ENCODE results near the gene PRAMEF12.
"Not testable (repeated sequence)": the region's sequence is repeated elsewhere in the genome, so short reads cannot be mapped to it uniquely, and the experiment has no call there.

Gene PRAMEF12

DNA sequence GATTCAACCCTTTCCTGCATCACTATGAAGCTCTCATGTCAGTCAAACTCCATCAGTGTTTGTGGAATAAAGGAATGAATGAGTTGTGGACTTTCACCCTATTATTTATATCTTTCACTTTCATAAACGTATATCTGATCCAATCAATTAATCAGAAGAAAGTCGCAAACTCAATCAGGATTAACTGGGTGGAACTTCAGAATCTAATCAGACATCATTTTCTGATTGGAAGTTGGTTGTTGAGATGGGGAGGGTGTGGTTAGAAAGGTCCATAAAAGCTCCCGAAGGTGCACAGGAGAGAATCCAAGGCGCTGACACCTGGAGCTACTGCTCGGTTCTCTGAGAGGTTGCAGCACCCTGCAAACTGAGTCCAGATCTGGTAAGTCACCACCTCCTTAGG is at the start of gene PRAMEF12:
Gene PRAMEF12 (plus strand): TSS at position 301 of the 400 bp plus-strand sequence. CDS start 1,130 bp downstream, outside the sequence.
- DNase-seq (ENCODE audit: low read depth): no peak

GRCh38 chr1:12728391-12728790 is 45.1 kb upstream of the PRAMEF12 start:
- DNase-seq (ENCODE audit: low read depth): no peak

DNA sequence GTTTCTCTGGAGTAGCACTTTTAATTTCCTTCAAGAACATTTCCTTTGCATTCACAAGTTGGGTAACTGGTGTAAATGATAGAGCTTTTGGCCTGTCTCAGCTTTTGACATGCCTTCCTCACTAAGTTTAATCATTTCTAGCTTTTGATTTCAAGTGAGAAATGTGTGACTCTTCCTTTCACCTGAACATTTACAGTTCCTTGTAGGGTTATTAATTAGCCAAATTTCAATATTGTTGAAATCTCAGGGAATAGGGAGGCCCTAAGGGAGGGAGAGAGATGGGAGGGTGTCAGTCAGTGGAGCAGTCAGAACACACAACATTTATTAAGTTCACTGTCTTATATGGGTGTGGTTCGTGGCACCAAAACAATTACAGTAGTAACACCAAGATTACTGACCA is 43.4 kb upstream of the PRAMEF12 start:
- DNase-seq (ENCODE audit: low read depth): no peak

DNA sequence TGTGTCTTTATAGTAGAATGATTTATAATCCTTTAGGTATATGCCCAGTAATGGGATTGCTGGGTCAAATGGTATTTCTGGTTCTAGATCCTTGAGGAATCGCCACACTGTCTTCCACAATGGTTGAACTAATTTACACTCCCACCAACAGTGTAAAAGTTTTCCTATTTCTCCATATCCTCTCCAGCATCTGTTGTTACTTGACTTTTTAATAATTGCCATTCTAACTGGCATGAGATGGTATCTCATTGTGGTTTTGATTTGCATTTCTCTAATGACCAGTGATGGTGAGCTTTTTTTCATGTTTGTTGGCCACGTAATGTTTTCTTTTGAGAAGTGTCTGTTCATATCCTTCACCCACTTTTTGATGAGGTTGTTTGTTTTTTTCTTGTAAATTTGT is 42.5 kb upstream of the PRAMEF12 start:
- not testable (repeated sequence) for DNase-seq (ENCODE audit: low read depth)

DNA sequence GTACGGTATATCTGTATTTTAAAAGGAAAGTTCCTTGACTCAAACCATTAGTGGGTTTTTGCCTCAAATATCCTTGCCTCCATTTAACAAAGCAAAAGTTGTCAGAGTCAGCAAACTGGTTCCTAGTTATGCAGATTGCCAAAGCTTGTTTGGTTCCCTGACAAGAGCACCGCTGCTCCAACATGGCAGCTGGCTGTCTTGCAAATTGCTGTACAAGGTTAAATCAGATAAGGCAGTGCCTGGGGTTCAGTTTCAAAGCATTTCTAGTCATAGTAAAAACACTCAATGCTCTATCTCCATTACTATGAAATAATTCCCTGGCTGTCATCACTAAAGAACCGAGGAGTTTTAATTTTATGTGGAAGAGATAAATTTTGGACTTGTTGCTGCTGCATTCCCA is 38.9 kb upstream of the PRAMEF12 start:
- no peak for DNase-seq (ENCODE audit: low read depth)

GRCh38 chr1:12738934-12739333 is 34.6 kb upstream of the PRAMEF12 start:
- DNase-seq (ENCODE audit: low read depth): no peak

GRCh38 chr1:12739613-12740012 is 33.9 kb upstream of the PRAMEF12 start:
- no peak for DNase-seq (ENCODE audit: low read depth)

DNA sequence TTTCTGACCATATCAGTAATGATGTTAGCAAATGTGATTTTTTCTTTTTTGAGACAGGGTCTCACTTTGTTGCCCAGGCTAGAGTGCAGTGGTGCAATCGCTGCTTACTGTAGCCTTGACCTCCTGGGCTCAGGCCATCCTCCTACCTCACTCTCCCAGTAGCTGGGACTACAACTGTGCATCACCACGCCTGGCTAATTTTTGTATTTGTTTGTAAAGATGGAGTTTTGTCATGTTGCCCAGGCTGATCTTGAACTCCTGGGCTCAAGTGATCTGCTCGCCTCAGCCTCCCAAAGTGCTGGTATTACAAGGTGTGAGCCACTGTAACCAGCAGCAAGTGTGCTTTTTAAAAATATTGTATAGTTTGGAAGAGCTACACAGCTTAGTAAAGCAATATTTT is 31.6 kb upstream of the PRAMEF12 start:
- no peak for DNase-seq (ENCODE audit: low read depth)

DNA sequence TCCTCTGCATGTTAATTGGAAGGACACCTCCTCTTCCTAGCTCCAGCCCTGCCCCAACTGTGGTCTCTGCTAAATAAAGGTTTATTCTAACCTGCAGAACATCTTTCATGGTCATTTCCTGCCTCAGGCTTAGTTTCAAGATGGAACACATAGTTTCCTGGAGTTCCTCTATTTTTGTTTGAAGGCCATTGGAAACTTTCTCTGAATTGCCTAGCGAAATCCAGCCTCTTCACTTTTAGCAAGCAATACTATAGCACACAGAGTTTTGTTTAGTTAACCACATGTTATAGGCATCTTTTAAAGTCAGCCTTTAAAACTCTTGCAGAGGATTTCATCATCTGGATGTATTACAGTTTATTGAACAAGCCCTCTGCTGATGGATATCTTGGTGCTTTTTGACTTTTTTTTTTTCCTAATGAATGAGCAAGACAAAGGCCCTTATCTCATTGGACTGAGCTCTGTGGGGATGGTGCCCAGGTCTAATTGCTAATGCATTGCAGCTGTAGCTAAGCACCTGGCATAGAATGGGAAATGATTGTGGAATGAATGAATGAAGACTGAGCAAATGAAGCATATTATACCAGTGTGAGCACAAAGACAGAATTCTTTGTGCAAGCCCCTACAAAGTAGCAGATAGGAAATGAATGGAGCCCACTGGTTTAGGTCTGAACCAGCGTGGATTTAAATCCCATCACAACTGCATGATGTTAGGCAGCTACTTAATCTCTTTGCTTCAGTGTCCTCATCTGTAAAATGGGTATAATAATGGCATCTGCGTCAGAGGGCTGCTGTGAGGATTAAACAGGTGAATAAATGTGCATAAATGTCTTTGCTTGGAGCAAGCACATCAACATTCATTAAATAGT is 28.2 kb upstream of the PRAMEF12 start:
- DNase-seq (ENCODE audit: low read depth): no peak

DNA sequence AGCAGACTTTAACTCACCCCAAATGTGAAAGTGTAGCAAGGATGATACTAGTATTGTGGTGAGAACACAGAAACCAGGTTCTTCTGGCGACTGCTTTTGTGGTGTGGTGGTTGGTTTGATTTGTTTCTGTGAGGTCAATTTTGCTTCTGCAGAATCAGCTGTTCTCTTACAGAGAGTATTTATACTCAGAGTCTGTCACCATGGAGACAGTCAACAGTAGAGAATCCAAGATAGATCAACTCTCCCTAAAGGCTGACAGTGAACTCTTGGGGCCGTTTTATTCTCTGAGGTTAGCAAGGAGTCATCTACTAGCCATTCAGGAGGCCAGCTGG is 27.6 kb upstream of the PRAMEF12 start, which contains the start of gene CFAP107:
Gene CFAP107 (plus strand): TSS at position 209 of the 332 bp plus-strand sequence. CDS start 231 bp downstream, outside the sequence.
- peak; percentile 50 for DNase-seq (ENCODE audit: low read depth)

- no peak for DNase-seq (ENCODE audit: low read depth)
Observed at GRCh38 chr1:12748778-12749355, 24.7 kb upstream of the PRAMEF12 start.

DNA sequence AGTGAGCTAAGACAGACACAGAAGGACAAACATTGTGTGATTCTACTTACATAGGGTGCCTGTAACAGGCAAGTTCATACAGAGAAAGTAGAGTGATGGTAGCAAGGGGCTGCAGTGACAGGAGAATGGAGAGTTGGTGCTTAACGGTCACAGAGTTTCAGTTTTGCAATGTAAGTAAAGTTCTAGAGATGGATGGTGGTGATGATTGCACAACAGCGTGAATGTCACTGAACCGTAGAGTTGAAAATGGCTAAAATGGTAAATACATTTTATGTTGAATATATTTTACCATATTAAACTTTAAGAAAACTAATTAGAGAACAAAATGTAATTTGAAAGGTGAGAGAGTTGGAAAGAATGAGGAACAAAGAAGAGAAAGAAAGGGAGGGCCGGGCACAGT is 18.8 kb upstream of the PRAMEF12 start:
- DNase-seq (ENCODE audit: low read depth): no peak

DNA sequence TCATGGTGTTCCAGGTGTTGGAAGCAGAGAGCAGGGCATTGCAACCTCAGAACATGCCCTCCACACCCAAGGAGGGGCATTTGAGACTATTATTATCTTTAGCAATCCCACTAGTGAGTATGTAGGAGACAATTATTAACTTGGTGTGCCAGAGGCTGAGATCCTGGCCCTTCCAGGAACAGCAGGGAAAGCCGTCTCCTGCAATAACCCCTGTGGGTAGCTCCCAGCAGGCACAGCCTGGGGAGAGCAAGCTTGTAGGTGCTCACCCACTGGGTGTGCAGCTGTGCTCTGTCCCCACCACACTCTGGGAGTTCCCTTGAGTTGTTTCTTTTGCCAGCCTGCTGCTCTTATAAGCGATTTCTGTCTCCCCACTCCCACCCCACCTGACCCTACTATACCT is 17.3 kb upstream of the PRAMEF12 start:
- DNase-seq (ENCODE audit: low read depth): no peak

DNA sequence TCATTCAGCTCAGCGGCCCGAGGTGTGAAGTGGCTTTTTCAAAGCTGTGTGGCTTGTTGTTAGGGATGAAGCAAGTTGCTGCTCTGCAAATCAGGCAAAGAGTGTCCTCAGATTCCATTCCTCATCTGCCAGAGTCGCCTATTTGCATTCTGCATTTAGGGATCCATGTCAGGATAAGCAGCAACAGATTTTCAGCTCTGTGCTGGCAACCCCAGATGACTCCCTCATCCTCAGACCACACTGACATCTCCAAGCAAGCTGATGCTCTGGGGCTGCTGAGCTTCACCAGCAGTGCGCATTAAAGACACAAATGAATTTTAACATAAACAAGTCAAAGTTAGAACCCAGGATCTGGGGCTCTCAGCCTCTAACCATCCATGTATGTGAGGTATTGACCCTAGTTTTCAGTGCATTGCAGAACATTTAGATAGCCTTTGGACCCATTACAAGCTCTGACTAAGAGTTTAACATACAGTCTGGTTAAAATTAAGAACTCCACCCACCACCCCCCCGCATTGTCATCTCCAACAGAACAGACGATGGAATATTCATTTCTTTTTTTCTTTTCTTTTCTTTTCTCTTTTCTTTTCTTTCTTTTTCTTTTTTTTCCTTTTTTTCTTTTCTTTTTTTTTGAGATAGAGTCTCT is 16.6 kb upstream of the PRAMEF12 start:
- no peak for DNase-seq (ENCODE audit: low read depth)

GRCh38 chr1:12757836-12758235 is 15.7 kb upstream of the PRAMEF12 start:
- DNase-seq (ENCODE audit: low read depth): no peak

- no peak for DNase-seq (ENCODE audit: low read depth)
Observed at GRCh38 chr1:12760256-12760795, 13.2 kb upstream of the PRAMEF12 start.

DNA sequence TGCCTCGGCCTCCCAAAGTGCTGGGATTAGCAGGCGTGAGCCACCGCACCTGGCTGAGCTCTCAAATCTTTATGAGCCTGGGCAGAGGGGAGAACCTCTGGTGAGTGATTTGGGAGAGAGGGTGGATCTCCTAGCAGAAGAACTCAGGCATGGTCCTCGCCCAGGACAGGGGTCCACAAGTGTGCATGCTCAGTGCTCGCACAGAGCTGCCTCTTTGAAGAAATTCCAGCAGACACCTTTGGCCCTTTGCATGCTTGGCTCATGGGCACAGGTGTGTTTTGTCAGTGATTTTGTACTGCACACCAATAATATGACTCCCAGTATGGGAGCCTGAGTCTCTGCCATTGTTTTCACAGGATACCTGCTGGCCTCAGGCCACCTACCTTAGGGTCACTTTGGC is 11.8 kb upstream of the PRAMEF12 start:
- DNase-seq (ENCODE audit: low read depth): no peak

DNA sequence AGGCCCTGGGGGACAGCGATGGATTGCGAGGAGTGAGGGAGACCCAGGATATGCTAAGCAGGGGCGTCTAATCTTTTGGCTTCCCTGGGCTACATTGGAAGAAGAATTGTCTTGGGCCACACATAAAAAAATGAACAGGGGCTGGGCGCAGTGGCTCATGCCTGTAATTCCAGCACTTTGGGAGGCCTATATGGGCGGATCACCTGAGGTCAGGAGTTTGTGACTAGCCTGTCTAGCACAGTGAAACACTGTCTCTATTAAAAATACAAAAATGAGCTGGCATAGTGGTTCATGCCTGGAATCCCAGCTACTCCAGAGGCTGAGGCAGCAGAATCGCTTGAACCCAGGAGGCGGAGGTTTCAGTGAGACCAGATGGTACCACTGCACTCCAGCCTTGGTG is 10.8 kb upstream of the PRAMEF12 start:
- no peak for DNase-seq (ENCODE audit: low read depth)

GRCh38 chr1:12763479-12763878 is 10.1 kb upstream of the PRAMEF12 start:
- no peak for DNase-seq (ENCODE audit: low read depth)

GRCh38 chr1:12764016-12764415 is 9.5 kb upstream of the PRAMEF12 start:
- DNase-seq (ENCODE audit: low read depth): no peak

DNA sequence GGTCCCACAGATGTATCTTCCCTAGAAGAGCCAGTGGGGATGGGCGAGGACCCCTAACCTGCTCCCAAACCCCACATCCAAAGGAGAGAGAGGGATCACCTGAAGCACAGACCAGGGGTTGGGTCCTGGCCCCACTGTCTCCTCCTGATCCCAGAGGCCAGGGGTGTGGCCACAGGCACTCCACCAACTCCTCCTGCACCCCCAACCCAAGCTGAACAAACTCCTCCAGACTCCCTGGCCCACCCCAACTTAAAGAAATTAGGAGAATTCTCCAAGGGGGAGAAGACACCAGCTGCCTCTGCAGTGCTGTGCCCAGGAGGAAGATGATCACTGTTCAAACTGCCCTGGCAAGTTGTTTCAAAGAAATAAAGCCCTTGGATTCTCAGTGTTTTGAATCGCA is 4.5 kb upstream of the PRAMEF12 start:
- DNase-seq (ENCODE audit: low read depth): no peak

DNA sequence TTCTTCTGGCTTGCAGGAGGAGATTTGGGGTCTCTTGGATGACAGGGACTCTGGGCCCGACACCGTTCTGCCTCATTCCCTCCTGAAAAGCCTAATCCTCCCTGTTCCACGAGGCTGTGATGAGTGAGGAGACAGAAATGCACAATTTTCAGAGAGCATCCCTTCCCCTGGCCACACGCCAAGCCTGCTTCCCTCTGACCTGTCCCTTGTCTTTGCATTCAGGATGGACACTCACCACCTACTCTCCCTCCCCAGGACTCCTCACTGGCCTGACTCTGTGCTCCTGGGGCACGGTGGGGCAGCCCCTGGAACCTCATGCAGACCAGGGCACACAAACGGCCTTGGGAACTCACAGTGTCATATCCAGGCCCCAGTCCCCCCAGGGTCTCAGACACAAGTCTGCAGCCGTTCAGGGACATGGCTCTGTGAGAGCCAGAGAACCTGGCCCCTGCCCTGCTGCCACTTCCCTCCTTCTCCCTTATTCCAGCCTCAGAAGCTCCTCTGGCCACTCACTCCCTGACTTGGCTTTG is 3.5 kb upstream of the PRAMEF12 start:
- DNase-seq (ENCODE audit: low read depth): no peak

GRCh38 chr1:12770620-12771019 is 2.9 kb upstream of the PRAMEF12 start:
- no peak for DNase-seq (ENCODE audit: low read depth)
